ENCODE results near the gene CCDC27. TPM values are rescaled to one million over a fixed set of nuclear protein-coding genes. Genes with fewer than 3 reads are reported as not detected.

CCDC27 gene
- total RNA-seq, 1 donor from 2014 or later: not detected

DNA sequence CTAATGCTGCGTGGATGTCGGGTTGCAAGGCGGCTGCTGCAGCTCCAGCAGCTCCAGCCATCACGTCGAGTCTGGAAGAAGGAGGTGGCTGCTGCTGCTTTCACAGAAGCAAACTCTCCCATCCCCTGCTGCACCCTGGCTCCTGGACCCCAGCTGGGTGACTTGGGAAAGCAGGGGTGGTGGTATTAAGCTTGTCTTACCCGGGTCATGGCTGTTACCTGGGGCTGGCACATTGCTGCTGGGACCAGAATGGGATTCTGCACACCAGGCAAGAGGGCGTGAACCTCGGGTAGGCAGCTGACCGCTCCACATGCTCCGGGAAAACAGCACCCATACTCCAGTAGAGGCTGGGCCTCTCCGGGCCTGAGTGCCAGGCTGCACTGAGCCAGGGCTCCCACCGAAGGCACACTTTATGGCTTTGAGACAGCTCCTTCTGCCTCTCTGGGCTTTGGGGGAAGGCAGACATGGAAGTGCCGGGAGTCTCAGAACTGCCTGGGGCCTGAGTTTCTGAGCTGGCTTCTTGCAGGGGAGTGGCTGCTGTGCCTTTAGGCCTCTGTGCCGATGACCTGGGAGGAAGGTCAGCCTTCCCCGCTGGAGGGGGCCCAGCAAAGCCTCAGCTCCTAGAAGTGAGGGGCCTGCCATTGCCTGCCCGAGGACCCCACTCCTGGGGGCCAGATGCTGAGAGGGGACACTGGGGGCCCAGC, 21.5 kb downstream of the CCDC27 start:
- peaks cover 41% of the 10 kb centered on the region for H3K4me1 ChIP-seq
- DNase-seq (no peak), ATAC-seq (no peak)
- intact Hi-C loops (cut with DNase I): no loop called here
- H3K9me3 ChIP-seq: no peaks in the 10 kb centered on the region
- H3K27me3 ChIP-seq (ENCODE audit: low read depth): no peaks in the 10 kb centered on the region
- no peak overlapping the region for H3K27ac ChIP-seq
- peaks cover 1% of the 10 kb centered on the region for H3K36me3 ChIP-seq
- peak overlapping the region; percentile 77 for H3K4me3 ChIP-seq
- TF ChIP-seq, protein P1, sequence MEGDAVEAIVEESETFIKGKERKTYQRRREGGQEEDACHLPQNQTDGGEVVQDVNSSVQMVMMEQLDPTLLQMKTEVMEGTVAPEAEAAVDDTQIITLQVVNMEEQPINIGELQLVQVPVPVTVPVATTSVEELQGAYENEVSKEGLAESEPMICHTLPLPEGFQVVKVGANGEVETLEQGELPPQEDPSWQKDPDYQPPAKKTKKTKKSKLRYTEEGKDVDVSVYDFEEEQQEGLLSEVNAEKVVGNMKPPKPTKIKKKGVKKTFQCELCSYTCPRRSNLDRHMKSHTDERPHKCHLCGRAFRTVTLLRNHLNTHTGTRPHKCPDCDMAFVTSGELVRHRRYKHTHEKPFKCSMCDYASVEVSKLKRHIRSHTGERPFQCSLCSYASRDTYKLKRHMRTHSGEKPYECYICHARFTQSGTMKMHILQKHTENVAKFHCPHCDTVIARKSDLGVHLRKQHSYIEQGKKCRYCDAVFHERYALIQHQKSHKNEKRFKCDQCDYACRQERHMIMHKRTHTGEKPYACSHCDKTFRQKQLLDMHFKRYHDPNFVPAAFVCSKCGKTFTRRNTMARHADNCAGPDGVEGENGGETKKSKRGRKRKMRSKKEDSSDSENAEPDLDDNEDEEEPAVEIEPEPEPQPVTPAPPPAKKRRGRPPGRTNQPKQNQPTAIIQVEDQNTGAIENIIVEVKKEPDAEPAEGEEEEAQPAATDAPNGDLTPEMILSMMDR (IDR thresholded peaks at IDR 0.05): no peak

DNA sequence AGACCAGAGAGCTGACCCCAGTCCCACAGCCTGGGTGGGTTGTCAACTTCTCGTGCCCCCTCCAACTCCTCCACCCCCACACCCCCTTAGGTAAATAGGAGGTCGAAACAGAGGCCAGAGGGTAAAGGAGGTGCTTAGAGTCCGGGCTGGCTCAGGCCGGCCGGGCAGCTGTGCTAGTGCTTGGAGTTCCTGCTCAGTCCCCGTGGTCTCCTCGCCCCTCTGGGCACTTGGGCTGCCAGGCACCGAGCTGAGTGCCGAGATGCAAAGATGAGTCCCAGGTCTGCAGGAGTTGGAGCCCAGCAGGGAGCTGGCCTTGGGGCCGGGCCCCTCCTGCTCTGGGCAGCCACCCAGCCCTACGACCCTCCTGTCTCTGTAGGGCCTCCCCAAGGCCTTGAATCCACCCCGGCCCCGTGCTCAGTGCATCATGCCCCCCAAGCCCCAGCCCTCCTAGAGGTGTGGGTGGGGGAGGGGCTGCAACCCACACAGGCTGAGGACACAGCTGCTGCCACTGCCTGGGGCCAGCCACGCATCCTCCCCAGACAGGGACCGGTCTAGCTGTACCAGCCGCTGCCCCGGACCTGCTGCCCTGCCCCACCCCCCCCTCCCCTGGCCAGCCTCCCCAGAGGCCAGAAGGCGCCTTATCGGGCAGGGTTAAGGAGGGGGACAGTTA, 22.2 kb downstream of the CCDC27 start:
- Histone ChIP-seq H3K36me3 (peaks cover 8% of the 10 kb centered on the region), H3K27ac (no peak overlapping the region), H3K4me3 (no peak overlapping the region), H3K4me1 (peaks cover 41% of the 10 kb centered on the region), H3K27me3 (ENCODE audit: low read depth) (no peaks in the 10 kb centered on the region), H3K9me3 (no peaks in the 10 kb centered on the region)
- ATAC-seq (no peak), DNase-seq (no peak)
- TF ChIP-seq, protein P1 (IDR thresholded peaks at IDR 0.05): no peak
- intact Hi-C loops (cut with DNase I): no loop called here

DNA sequence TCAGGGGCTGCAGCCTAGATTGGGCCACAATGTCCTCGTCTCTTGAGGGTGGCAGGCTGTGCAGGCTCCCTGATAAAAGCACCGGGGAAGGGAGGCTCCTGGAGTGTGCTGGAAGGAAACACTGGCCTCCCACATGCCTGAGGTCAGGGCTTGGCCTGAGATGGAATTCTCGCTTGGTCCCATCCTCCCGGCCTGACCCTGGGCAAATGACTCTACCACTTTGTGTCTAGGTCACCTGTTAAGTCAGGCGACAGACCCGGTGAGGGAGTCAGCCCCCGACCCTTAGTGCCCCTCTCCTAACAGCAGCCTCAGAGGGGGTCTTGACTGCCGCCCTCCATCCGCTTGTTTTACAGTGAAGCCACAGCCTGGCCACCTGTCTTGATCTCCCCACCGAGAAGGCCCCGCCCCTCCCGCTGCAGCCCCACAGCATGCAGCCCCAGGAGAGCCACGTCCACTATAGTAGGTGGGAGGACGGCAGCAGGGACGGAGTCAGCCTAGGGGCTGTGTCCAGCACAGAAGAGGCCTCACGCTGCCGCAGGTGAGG, 22.8 kb downstream of the CCDC27 start:
- TF ChIP-seq, protein P1 (IDR thresholded peaks at IDR 0.05): no peak
- Histone ChIP-seq H3K4me3 (no peak overlapping the region), H3K27ac (no peak overlapping the region), H3K4me1 (peaks cover 41% of the 10 kb centered on the region), H3K9me3 (no peaks in the 10 kb centered on the region), H3K36me3 (peaks cover 14% of the 10 kb centered on the region), H3K27me3 (ENCODE audit: low read depth) (no peaks in the 10 kb centered on the region)
- peak; percentile 46 for DNase-seq
- ATAC-seq: no peak
- intact Hi-C loops (cut with DNase I): no loop called here

DNA sequence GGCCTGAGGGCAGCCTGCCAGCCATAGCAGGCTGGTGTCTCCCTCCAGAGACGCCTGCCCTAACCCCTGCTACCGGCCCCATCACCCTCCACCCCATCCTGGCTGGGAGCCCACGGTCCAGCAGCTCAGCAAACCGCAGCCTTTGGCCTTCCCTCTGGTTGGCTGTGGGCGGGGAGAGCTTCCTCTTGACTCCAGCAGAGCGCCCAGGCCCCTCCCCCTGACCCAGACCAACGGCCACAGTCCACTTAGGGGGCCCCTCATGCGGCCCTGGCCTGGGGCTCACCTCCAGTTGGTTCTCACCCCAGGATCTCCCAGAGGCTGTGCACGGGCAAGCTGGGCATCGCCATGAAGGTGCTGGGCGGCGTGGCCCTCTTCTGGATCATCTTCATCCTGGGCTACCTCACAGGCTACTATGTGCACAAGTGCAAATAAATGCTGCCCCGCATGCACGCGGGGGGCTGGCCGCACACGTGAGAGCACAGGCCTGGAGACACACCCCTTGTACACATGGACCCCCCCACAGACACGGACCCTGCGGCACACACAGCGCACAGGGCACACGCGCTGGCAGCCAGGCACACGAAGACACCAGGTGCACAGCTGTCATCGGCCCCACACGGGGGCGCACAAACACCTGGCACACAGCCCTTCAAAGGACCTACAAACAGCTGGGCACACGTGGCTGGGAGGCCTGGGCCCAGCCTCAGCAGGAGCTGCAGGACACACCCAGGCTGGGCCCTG, 23.4 kb downstream of the CCDC27 start:
- intact Hi-C loops (cut with DNase I): no loop called here
- DNase-seq (peak; percentile 77), ATAC-seq (peak in 1 of 2 donors; percentile 2)
- no peak overlapping the region for H3K27ac ChIP-seq
- no peaks in the 10 kb centered on the region for H3K27me3 ChIP-seq (ENCODE audit: low read depth)
- H3K36me3 ChIP-seq: peaks cover 21% of the 10 kb centered on the region
- H3K4me3 ChIP-seq: no peak overlapping the region
- no peaks in the 10 kb centered on the region for H3K9me3 ChIP-seq
- peaks cover 41% of the 10 kb centered on the region for H3K4me1 ChIP-seq
- TF ChIP-seq, protein P1 (IDR thresholded peaks at IDR 0.05): peak; percentile 14

DNA sequence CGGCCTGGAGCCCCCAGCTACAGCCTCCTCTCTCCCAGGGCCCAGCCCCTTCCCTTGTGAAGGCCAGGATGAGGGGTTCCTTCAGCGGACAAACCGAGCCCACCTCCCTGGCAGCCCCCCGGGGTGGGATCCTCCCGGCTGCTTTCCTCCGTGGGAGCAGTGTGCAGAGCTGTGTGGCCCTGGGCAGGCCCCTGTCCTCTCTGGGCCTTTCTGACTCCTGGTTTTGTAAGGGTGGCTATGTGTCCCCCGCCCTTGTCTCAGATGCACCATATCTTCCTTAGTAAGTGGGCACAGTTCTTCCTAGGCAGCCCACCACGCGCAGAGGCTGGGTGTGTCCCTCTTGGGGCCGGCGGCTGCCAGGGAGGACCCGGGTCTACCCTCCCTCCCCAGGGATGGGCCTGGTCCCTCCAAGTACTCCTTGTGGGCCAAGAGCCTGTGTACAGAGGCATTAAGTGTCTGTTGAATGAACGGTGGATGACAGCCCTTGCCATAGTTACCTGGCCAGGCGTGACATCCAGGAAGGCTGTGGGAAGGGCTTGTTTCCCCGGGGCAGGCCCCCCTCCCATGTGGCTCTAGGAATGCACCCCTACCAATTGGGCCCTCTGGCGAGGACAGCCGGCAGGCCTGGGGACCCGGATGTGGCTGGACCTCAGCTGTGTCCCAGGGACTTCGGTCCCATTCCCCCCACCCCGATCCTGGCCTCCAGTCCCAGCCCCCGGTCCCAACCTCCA, 24.1 kb downstream of the CCDC27 start:
- Histone ChIP-seq H3K4me1 (peaks cover 39% of the 10 kb centered on the region), H3K9me3 (no peaks in the 10 kb centered on the region), H3K27me3 (ENCODE audit: low read depth) (no peaks in the 10 kb centered on the region), H3K27ac (no peak overlapping the region), H3K36me3 (peaks cover 28% of the 10 kb centered on the region), H3K4me3 (no peak overlapping the region)
- no peak for DNase-seq
- intact Hi-C loops (cut with DNase I): no loop called here
- TF ChIP-seq, protein P1 (IDR thresholded peaks at IDR 0.05): no peak
- no peak for ATAC-seq
